ENCODE data around the gene ATP8B2.

- TF ChIP-seq CTCF (IDR thresholded peaks at IDR 0.05) (no peak), EP300 (IDR thresholded peaks at IDR 0.05) (no peak), POLR2A (IDR thresholded peaks at IDR 0.05) (no peak)
Observed at GRCh38 chr1:154306151-154306550, 19.2 kb upstream of the ATP8B2 start.
